ENCODE results near the gene NBAS. TPM values are rescaled to one million over a fixed set of nuclear protein-coding genes. Genes with fewer than 3 reads are reported as not detected.

NBAS gene
- total and polyA plus RNA-seq, 2 experiments from 2014 or later = 21.2 to 51.8 TPM

DNA sequence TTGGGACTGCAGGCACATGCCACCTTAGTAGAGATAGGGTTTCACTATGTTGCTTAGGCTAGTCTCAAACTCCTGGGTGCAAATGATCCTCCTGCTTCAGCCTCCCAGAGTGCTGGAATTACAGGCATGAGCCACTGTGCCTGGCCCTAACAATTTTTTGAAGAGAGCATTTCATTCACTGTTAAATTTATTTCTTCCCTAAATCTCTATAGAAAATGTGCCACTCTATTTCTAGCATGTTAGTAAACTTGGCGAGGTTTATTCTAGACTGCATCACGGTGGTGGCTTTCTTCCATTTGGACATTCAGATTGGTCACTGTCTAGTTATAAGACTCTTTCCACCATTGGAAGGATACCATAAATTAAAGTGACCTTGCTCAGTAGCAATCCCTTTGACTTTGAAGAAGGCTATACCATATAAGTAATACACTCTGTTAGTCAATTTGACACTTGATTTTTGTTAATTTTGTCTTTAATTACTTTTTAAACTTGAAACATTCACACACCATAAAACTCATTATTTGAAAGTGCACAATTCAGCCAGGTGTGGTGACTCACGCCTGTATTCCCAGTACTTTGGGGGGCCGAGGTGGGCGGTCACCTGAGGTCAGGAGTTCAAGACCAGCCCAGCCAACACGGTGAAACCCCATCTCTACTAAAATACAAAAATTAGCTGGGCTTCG, 46.7 kb upstream of the NBAS start:
- Histone ChIP-seq H3F3A (ENCODE audit: insufficient read depth) (peaks cover 8% of the 10 kb centered on the region; the same call in 1 of the 2 replicates), H3K27me3 (replicated peaks; ENCODE audit: insufficient read depth) (no peaks in the 10 kb centered on the region), H3K4me3 (no peak overlapping the region), H3K9ac (no peak overlapping the region), H3K4me1 (ENCODE audit: insufficient read depth) (no peaks in the 10 kb centered on the region), H4K20me1 (ENCODE audit: insufficient read depth) (no peaks in the 10 kb centered on the region), H3K79me2 (ENCODE audit: insufficient read depth) (peaks cover 10% of the 10 kb centered on the region; the same call in 1 of the 2 replicates), H2AFZ (no peak overlapping the region), H3K27ac (no peak overlapping the region), H3K4me2 (ENCODE audit: unreplicated experiment) (no peak overlapping the region), H3K9me3 (ENCODE audit: low read depth) (no peaks in the 10 kb centered on the region), H3K9me2 (ENCODE audit: insufficient read depth) (no peaks in the 10 kb centered on the region), H3K36me3 (ENCODE audit: low read depth) (peaks cover 70% of the 10 kb centered on the region)
- TF ChIP-seq EZH2 (IDR thresholded peaks at IDR 0.05; ENCODE audit: insufficient read depth, poor library complexity, severe bottlenecking) (no peak), EZH2phosphoT487 (IDR thresholded peaks at IDR 0.05; ENCODE audit: insufficient read depth, low read depth) (no peak)
- in situ Hi-C loops (cut with MboI) = no loop called here
- 95% methylated on average over 7 of the region's 7 CpGs for WGBS, 2 experiments (ENCODE audit: low coverage in 1 of 2, low lambda C conversion rate in 2 of 2, missing lambda C conversion rate in 2 of 2)
- DNase-seq = no peak

DNA sequence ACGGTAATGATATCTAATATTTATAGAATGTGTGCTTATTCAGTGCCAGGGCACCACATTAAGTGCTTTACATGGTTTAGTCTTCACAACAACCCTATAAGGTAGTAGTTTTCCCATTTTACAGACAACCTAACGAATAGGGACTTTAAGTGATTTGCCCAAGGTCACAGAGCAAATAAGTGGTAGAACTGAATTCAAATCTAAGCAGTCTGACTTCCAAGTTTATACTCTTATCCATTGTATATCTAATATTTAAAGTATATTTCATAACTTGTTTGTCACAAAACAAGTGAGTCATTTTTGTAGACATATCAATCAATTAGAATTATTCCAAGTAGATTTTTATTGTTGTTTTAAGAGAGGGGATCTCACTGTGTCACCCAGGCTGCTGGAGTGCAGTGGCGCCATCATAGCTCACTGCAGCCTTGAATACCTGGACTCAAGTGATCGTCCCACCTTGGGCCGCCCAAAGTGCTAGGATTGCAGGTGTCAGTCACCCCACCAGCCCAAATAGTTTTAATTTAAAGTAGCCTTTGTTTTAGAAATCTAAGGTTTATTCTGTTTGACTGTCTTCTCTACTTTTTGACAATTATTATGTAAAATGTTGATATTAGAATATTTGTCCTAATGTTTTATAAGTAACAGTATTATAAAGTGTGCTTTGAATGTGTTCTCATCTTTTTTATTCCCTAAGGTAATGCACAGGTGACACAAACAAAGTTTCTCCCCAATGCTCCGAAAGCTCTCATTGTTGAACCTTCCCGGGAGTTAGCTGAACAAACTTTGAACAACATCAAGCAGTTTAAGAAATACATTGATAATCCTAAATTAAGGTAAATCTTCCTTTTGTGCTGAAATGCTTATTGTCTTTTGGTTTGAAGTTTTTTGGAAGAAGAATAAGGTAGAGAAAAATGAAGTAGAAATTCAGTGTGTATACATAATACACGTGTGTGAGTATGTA, 45.6 kb upstream of the NBAS start:
- H3F3A ChIP-seq (ENCODE audit: insufficient read depth) = peaks cover 8% of the 10 kb centered on the region; the same call in 1 of the 2 replicates
- no peak for DNase-seq
- in situ Hi-C loops (cut with MboI) = no loop called here
- no peaks in the 10 kb centered on the region for H3K4me1 ChIP-seq (ENCODE audit: insufficient read depth)
- no peaks in the 10 kb centered on the region for H3K9me2 ChIP-seq (ENCODE audit: insufficient read depth)
- H3K9ac ChIP-seq = no peak overlapping the region
- H2AFZ ChIP-seq = no peak overlapping the region
- H3K4me2 ChIP-seq (ENCODE audit: unreplicated experiment) = no peak overlapping the region
- no peaks in the 10 kb centered on the region for H4K20me1 ChIP-seq (ENCODE audit: insufficient read depth)
- H3K27ac ChIP-seq = no peak overlapping the region
- H3K36me3 ChIP-seq (ENCODE audit: low read depth) = peaks cover 81% of the 10 kb centered on the region
- 91% methylated on average over 8 of the region's 8 CpGs for WGBS, 2 experiments (ENCODE audit: low coverage in 1 of 2, low lambda C conversion rate in 2 of 2, missing lambda C conversion rate in 2 of 2)
- H3K79me2 ChIP-seq (ENCODE audit: insufficient read depth) = peaks cover 10% of the 10 kb centered on the region; the same call in 1 of the 2 replicates
- H3K4me3 ChIP-seq = no peak overlapping the region
- TF ChIP-seq EZH2phosphoT487 (IDR thresholded peaks at IDR 0.05; ENCODE audit: insufficient read depth, low read depth) (no peak), EZH2 (IDR thresholded peaks at IDR 0.05; ENCODE audit: insufficient read depth, poor library complexity, severe bottlenecking) (no peak)
- H3K27me3 ChIP-seq (replicated peaks; ENCODE audit: insufficient read depth) = no peaks in the 10 kb centered on the region
- H3K9me3 ChIP-seq (ENCODE audit: low read depth) = no peaks in the 10 kb centered on the region

DNA sequence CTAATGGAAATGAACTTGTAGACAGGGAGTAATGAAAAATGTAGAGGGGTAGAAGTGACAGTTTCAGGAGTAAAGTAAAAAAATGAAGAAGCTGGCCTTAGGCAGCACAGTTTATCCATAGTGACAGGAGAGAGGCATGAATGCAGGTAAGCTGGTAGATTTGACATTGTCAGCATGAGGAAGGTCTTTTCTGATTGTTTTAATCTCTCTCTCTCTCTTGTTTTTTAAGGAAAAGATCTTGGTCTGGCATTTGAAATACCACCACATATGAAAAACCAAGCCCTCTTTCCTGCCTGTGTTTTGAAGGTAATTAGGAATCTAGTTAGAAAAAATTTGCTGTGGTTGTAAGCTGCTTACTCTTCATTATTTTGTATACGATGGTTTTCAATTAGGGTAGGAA, 44.6 kb upstream of the NBAS start:
- Histone ChIP-seq H3K9me2 (ENCODE audit: insufficient read depth) (no peaks in the 10 kb centered on the region), H3K9me3 (ENCODE audit: low read depth) (no peaks in the 10 kb centered on the region), H3K79me2 (ENCODE audit: insufficient read depth) (peaks cover 10% of the 10 kb centered on the region; the same call in 1 of the 2 replicates), H3K9ac (no peak overlapping the region), H3K4me3 (no peak overlapping the region), H3K4me1 (ENCODE audit: insufficient read depth) (no peaks in the 10 kb centered on the region), H3K4me2 (ENCODE audit: unreplicated experiment) (no peak overlapping the region), H3K27me3 (replicated peaks; ENCODE audit: insufficient read depth) (no peaks in the 10 kb centered on the region), H2AFZ (no peak overlapping the region), H3K36me3 (ENCODE audit: low read depth) (peaks cover 91% of the 10 kb centered on the region), H4K20me1 (ENCODE audit: insufficient read depth) (no peaks in the 10 kb centered on the region), H3F3A (ENCODE audit: insufficient read depth) (peaks cover 8% of the 10 kb centered on the region; the same call in 1 of the 2 replicates), H3K27ac (no peak overlapping the region)
- in situ Hi-C loops (cut with MboI) = no loop called here
- WGBS, 2 experiments (ENCODE audit: low coverage in 1 of 2, low lambda C conversion rate in 2 of 2, missing lambda C conversion rate in 2 of 2) = 36 to 47% methylated on average over 1 of the region's 1 CpG
- DNase-seq = no peak
- TF ChIP-seq EZH2 (IDR thresholded peaks at IDR 0.05; ENCODE audit: insufficient read depth, poor library complexity, severe bottlenecking) (no peak), EZH2phosphoT487 (IDR thresholded peaks at IDR 0.05; ENCODE audit: insufficient read depth, low read depth) (no peak)

DNA sequence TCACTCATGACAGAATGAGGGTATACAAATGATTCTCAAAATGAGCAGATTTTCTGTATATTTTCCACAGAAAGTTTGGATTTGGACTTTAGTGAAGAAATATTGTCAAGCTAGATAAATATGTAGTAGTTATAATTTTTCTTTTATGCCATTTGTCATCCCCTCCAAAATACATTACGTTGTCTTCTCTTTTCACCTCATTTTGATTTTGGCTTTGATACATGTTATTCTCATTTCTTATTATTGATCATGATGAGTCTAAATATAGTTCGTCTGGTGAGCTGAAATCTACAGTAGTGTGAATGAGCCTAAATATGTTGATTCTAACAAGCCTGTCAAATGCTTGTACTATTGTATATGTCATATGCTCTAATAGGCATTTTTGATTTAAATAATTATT, 42.8 kb upstream of the NBAS start:
- Histone ChIP-seq H3K4me3 (no peak overlapping the region), H3K9me2 (ENCODE audit: insufficient read depth) (no peaks in the 10 kb centered on the region), H3K79me2 (ENCODE audit: insufficient read depth) (peaks cover 9% of the 10 kb centered on the region; the same call in 1 of the 2 replicates), H3K27me3 (replicated peaks; ENCODE audit: insufficient read depth) (no peaks in the 10 kb centered on the region), H2AFZ (no peak overlapping the region), H3K9me3 (ENCODE audit: low read depth) (no peaks in the 10 kb centered on the region), H3K9ac (no peak overlapping the region), H4K20me1 (ENCODE audit: insufficient read depth) (no peaks in the 10 kb centered on the region), H3K36me3 (ENCODE audit: low read depth) (peaks cover 93% of the 10 kb centered on the region), H3K4me2 (ENCODE audit: unreplicated experiment) (no peak overlapping the region), H3F3A (ENCODE audit: insufficient read depth) (peaks cover 3% of the 10 kb centered on the region; the same call in 1 of the 2 replicates), H3K4me1 (ENCODE audit: insufficient read depth) (no peaks in the 10 kb centered on the region), H3K27ac (no peak overlapping the region)
- TF ChIP-seq EZH2 (IDR thresholded peaks at IDR 0.05; ENCODE audit: insufficient read depth, poor library complexity, severe bottlenecking) (no peak), EZH2phosphoT487 (IDR thresholded peaks at IDR 0.05; ENCODE audit: insufficient read depth, low read depth) (no peak)
- DNase-seq = no peak
- in situ Hi-C loops (cut with MboI) = no loop called here
- WGBS, 2 experiments (ENCODE audit: low coverage in 1 of 2, low lambda C conversion rate in 2 of 2, missing lambda C conversion rate in 2 of 2) = 95 to 99% methylated on average over 2 of the region's 2 CpGs

Data from GM23248 (cell line).